Body of pancreas (tissue), 4 donors: ENCODE data around the gene SWT1.

Experiments
- POLR2A ChIP-seq, 3 donors: fragments of 450-650 bp; IDR thresholded peaks; one replicate each; pipeline ENCODE4 v1.6.1; 2016; ENCODE audit warnings: antibody characterized with exemption in 3 of 3, mild to moderate bottlenecking in 2 of 3
- TF ChIP-seq, protein P1 (sequence below), 7 experiments: fragments of 450-650 bp in 4 of 7; fragments of 200-600 bp in 3 of 7; sonication (generic) in 3 of 7; IDR thresholded peaks; one replicate each; pipeline ENCODE4 v1.5.1; 2016 to 2019; ENCODE audit warnings: antibody characterized with exemption in 7 of 7

DNA sequence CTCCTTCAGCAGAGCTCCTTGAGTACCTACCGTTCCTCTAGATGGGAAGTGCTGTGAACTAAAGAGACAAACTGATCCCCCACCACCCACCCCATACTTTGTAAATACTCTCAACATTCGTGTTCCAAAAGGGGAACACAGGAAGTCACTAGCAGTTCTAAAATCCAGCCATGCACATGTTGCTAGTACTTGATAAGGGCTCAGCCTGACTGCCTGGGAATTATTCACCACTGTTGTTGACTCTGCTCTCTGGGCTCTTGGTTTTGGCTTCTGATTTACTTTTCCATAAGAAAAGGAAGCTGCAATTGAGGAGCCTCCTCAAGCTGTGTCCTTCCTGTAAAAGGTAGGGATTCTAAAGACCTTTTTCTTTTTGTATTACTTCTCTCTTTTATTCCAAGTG, 92.6 kb downstream of the SWT1 start:
- no peak for TF ChIP-seq POLR2A (IDR thresholded peaks at IDR 0.05)
- TF ChIP-seq, protein P1, sequence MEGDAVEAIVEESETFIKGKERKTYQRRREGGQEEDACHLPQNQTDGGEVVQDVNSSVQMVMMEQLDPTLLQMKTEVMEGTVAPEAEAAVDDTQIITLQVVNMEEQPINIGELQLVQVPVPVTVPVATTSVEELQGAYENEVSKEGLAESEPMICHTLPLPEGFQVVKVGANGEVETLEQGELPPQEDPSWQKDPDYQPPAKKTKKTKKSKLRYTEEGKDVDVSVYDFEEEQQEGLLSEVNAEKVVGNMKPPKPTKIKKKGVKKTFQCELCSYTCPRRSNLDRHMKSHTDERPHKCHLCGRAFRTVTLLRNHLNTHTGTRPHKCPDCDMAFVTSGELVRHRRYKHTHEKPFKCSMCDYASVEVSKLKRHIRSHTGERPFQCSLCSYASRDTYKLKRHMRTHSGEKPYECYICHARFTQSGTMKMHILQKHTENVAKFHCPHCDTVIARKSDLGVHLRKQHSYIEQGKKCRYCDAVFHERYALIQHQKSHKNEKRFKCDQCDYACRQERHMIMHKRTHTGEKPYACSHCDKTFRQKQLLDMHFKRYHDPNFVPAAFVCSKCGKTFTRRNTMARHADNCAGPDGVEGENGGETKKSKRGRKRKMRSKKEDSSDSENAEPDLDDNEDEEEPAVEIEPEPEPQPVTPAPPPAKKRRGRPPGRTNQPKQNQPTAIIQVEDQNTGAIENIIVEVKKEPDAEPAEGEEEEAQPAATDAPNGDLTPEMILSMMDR (IDR thresholded peaks at IDR 0.05) = no peak
